Tibial nerve (tissue), 4 donors: Measurements from ENCODE around the gene CTNND2.

Source experiments
- CTCF ChIP-seq, 5 experiments: fragments of 200-600 bp in 3 of 5; fragments of 450-650 bp in 2 of 5; sonication (generic) in 3 of 5; IDR thresholded peaks; one replicate each; pipeline ENCODE4 v1.5.1; 2016 to 2019; ENCODE audit warnings: antibody characterized with exemption in 5 of 5, mild to moderate bottlenecking in 3 of 5, moderate library complexity in 2 of 5
- EP300 ChIP-seq, 2 donors: sonication (generic); formaldehyde crosslinking; IDR thresholded peaks; one replicate each; pipeline ENCODE4 v1.6.1; 2017; ENCODE audit warnings: antibody characterized with exemption in 2 of 2, mild to moderate bottlenecking in 1 of 2
- POLR2A ChIP-seq, 2 donors: fragments of 450-650 bp; IDR thresholded peaks; one replicate each; pipeline ENCODE4 v1.6.1; 2017; ENCODE audit warnings: antibody characterized with exemption in 2 of 2, mild to moderate bottlenecking in 2 of 2, moderate library complexity in 2 of 2

DNA sequence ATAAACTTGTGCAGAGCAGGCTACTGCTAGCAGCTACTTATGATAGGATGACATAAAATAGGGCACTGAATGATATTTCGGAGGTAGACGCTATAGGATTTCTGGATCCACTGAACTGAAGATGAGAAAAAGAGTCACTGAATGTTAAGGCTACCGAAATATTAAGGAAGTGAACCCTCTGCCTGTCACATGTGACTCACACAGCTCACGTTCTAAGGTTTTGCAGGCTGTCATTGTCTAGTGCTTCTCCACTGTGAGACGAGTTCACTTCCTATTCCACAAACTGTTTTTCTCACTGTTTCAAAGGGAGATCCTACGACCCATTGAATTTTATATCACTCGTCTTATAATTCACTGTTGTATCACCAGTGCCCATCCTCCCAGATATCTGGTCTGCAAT lies 100.8 kb downstream of the CTNND2 start:
- TF ChIP-seq CTCF (IDR thresholded peaks at IDR 0.05) (no peak), POLR2A (IDR thresholded peaks at IDR 0.05) (no peak), EP300 (IDR thresholded peaks at IDR 0.05) (no peak)
